HG03025 (cell line): ENCODE measurements around the gene NDUFS8.

ENCODE experiments used
- ATAC-seq: cut with Tn5 transposase; IDR thresholded peaks from one replicate; pipeline ENCODE4 v1.9.1; 2021; ENCODE audit warnings: mild to moderate bottlenecking, moderate library complexity; ENCODE audit not compliant: unreplicated experiment, low FRiP score

Gene NDUFS8

DNA sequence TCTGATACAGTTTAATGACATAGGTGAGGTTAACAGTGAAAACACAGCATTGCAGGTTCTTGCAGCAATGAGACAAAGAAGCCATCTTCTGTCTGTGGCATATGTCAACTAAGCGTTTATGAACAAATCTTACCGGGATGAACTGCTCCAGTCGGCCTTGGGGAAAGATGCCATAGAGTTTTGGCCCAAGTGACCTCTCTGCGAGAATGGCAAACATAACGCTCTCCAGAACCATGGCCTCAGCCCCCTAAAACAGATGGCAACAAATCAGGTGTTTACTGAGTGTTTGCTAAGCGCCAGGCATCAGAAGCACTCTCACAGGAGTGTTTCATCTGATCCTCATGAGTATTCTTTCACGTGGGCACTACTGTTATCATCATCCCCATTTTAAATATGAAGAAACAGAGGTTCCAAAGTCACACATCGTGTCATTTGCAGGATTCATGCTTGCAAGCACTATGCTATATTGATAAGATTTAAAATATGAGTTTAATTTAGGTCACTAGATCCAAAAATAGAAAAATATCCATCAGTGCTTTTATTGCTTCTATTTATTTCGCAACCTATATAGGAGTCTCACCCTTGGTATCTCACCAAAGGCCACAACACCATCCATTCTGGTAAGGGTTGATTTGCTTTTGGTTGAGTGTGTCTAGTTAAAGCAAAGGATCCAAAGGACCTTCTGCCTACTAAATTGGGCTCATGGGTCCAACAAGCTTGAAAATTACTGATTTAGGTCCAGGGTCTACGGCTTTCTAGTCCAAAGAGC lies 44.3 kb downstream of the NDUFS8 start:
- ATAC-seq, result no peak

DNA sequence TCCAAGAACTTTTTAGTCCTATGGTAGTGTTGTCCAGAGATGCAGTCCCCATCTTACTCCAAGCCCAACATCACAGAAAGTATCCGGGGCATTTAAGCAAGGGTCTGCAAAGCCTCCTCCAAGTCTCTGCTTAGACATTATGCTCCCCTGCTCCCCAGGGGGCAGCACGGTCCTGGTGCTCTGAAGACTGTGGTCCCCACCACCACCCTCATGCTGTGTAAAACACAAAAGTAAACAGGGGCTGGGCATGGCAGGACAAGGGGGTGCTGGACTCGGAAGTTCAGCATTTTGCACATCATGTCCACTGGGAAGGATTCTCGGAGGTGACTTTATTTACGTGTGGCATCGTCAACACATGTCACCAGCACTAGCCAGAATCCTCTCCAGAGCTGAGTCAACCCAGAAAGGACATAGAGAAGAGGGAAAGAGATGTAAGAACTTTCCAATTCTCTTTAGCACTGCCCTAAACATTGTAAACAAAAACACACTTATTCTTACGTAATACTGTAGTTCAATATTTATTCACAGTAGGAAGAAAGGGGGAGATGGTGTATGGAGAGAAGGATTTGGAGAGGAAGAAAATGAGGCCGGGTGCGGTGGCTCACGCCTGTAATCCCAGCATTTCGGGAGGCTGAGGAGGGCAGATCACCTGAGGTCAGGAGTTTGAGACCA lies 46.0 kb downstream of the NDUFS8 start:
- ATAC-seq, result no peak

DNA sequence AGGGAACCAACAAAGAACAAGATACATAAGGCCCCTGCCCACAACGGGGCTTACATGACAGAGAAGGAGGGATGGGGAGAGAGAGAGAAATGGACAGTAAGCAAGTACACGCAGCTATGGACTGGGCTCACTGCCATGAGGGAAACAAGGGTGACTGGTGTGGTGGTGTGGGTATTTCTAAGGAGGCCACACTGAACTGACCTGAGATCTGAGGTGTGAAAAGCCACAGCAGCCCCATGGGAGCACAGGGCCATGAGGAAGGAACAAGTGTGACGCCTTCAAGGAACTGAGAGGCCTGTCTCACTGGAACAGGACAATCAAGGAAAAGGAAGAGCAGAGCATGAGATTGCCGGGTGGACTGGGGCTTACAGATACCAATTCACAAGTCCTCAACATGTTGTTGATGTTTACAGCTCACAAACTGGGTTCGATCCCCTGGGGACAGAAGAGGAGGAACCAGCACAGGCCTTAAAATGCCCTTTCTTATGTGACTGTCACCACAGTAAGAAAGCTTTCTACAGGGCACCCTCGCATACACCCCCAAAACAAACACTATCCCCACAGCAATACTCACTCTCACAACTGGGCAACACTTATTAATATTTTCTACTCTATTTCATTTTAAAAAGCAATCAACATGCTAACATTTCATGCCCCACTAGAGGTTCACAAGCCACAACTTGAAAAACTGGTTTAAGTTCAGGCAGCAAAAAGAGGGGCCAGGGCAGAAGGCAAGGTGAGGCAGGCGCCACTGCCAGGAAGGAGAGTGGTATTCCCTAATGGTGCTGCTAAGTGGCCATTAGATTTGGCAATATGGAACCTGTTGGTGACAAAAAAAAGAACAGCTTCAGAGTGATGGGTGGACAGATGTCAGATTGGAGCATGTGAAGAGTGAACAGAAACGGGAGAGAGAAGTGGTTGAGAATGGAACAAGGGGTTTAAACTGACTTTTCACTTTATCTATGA lies 47.4 kb downstream of the NDUFS8 start:
- no peak for ATAC-seq

DNA sequence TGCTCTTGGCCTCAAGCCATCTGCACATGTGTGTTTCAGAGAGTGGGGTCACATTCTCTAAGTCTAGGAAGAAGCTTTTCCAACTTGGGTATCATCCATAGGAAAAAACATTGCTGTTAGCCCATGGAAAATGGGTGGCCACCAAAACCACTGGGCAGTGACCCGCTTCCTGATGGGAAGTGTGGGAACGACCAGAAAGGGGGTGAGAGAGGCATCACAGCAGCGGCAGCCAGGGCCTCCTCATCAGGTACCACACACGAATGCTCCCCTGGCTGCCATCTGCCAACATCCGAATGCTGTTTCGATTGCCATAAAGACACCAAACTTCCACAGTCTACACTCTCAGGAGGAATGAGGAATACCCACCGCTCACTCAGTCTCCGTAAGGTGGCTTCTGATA lies 50.4 kb downstream of the NDUFS8 start:
- ATAC-seq, result no peak

DNA sequence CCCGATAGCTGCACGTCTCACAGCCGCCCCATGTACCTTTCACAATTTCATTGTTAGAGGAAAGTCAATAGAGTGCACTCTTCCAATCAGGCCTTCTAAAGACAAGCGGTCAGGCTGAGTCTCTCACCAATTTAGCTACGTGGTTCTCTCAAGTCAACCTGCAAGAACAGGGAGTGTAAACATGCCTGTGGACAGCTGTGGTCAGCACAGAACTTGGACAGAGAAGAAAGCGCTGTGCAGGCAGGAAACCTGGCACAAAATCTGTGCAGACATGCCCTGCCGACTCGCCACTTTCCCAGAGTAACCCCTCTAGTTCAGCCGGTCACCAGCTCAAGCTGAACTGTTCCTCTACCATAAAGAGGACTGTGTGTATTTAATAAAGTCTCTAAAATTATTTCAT lies 51.2 kb downstream of the NDUFS8 start:
- no peak for ATAC-seq

DNA sequence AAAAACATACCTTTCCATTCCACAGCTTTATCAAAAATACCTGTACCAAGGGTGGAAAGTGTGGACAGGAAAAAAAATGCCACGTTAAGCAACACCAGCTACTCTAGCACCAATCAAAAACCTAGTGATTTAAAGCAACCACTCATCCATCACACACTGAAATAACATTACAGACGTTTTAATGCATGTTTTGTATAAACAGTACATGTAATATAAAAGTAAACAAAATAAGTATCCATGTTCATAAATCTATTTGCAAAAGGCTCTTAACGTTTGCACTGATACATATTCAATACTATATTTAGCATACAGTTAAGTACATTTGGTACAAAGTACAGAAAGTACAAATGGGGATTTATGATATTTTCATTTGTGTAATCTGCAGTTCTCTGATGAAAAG lies 52.0 kb downstream of the NDUFS8 start:
- no peak for ATAC-seq

DNA sequence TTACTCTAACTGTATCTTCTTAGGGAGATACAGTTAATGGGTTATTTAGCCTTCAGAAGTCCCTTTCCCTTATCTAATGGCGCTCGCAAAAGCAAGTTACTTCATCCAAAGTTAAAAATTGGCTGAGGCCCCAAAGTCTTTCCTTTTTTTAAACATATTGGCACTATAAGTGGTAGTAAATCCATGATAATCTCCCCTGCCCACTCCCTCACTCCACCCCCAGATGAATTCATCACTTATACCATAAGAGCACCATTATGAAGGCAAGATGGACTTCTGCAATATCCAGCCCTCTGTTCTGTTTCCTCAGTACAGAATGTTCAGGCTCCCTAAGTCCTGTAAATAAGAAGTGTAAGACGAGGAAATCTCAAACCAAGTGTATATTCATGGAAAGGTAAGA lies 53.0 kb downstream of the NDUFS8 start:
- ATAC-seq, result no peak
